ENCODE data around the gene GLS. TPM values are rescaled to one million over a fixed set of nuclear protein-coding genes. Genes with fewer than 3 reads are reported as not detected.

Gene GLS
- total and polyA plus RNA-seq, 2 of the 13 experiments (the other 11 are each of a cell fraction or from before 2014, with no cell fraction given), result 78.6 to 183 TPM

DNA sequence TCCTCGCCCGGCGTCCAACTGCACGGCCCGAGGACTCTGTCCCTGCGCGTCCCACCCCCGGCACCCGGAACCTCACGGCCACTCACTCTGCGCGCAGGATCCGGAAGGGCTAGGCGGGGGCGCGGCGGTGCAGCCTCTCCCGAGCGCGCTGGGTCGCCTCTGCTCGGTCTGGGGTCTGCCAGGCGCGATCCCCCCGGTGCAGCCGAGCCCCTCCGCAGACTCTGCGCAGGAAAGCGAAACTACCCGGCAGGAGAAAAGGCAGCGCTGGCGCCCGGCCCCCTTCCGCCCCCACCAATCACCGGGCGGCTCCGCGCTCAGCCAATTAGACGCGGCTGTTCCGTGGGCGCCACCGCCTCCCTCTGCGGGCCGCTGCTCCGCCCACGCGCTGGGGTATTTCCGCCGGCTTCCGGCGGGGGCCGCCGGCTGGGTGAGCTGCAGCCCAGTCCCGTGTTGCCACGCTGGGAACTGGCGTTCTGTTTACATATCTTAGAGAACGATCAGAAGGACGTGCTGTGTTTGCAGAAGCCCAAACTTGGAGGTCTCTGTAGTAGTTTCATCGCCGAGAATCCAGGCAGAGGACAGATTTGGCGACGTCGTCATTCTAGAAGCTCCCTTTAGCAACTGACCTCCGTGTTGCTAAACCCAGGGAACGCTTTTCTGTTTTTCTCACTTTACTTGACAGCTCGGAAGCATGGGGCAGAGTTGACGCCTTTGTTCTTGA is 133.5 kb downstream of the GLS start, which contains the start of gene STAT1 (continued):
- no peak for TF ChIP-seq ZNF367 (CRISPR knock-in tag; IDR thresholded peaks at IDR 0.05; ENCODE audit: borderline replicate concordance)
- TF ChIP-seq, protein P1, sequence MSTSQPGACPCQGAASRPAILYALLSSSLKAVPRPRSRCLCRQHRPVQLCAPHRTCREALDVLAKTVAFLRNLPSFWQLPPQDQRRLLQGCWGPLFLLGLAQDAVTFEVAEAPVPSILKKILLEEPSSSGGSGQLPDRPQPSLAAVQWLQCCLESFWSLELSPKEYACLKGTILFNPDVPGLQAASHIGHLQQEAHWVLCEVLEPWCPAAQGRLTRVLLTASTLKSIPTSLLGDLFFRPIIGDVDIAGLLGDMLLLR (CRISPR knock-in tag; IDR thresholded peaks at IDR 0.05), result peak; percentile 97
- TF ChIP-seq, protein P2, sequence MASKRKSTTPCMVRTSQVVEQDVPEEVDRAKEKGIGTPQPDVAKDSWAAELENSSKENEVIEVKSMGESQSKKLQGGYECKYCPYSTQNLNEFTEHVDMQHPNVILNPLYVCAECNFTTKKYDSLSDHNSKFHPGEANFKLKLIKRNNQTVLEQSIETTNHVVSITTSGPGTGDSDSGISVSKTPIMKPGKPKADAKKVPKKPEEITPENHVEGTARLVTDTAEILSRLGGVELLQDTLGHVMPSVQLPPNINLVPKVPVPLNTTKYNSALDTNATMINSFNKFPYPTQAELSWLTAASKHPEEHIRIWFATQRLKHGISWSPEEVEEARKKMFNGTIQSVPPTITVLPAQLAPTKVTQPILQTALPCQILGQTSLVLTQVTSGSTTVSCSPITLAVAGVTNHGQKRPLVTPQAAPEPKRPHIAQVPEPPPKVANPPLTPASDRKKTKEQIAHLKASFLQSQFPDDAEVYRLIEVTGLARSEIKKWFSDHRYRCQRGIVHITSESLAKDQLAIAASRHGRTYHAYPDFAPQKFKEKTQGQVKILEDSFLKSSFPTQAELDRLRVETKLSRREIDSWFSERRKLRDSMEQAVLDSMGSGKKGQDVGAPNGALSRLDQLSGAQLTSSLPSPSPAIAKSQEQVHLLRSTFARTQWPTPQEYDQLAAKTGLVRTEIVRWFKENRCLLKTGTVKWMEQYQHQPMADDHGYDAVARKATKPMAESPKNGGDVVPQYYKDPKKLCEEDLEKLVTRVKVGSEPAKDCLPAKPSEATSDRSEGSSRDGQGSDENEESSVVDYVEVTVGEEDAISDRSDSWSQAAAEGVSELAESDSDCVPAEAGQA (IDR thresholded peaks at IDR 0.05; ENCODE audit: low read depth), result no peak; the same call in 1 of the 2 replicates
- TF ChIP-seq, protein P2 (CRISPR knock-in tag; IDR thresholded peaks at IDR 0.05; ENCODE audit: borderline replicate concordance), result peak; percentile 56; the same call in 1 of the 2 replicates
- peak; percentile 87 for TF ChIP-seq NR2C2 (CRISPR knock-in tag; IDR thresholded peaks at IDR 0.05; ENCODE audit: borderline replicate concordance)
- 0 out of 2 replicates have a peak, but pooled peaks have one; percentile 1 for TF ChIP-seq SATB2 (CRISPR knock-in tag; IDR thresholded peaks at IDR 0.05)
- TF ChIP-seq, protein P3, sequence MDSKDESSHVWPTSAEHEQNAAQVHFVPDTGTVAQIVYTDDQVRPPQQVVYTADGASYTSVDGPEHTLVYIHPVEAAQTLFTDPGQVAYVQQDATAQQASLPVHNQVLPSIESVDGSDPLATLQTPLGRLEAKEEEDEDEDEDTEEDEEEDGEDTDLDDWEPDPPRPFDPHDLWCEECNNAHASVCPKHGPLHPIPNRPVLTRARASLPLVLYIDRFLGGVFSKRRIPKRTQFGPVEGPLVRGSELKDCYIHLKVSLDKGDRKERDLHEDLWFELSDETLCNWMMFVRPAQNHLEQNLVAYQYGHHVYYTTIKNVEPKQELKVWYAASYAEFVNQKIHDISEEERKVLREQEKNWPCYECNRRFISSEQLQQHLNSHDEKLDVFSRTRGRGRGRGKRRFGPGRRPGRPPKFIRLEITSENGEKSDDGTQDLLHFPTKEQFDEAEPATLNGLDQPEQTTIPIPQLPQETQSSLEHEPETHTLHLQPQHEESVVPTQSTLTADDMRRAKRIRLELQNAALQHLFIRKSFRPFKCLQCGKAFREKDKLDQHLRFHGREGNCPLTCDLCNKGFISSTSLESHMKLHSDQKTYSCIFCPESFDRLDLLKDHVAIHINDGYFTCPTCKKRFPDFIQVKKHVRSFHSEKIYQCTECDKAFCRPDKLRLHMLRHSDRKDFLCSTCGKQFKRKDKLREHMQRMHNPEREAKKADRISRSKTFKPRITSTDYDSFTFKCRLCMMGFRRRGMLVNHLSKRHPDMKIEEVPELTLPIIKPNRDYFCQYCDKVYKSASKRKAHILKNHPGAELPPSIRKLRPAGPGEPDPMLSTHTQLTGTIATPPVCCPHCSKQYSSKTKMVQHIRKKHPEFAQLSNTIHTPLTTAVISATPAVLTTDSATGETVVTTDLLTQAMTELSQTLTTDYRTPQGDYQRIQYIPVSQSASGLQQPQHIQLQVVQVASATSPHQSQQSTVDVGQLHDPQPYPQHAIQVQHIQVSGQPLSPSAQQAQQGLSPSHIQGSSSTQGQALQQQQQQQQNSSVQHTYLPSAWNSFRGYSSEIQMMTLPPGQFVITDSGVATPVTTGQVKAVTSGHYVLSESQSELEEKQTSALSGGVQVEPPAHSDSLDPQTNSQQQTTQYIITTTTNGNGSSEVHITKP (CRISPR knock-in tag; IDR thresholded peaks at IDR 0.05; ENCODE audit: low read depth), result peak; percentile 65; the same call in 1 of the 2 replicates
- no peak for TF ChIP-seq ZNF101 (CRISPR knock-in tag; IDR thresholded peaks at IDR 0.05; ENCODE audit: borderline replicate concordance, low read depth)
- TF ChIP-seq ZNF501 (CRISPR knock-in tag; IDR thresholded peaks at IDR 0.05), result peak; percentile 99
- TF ChIP-seq ZNF354B (CRISPR knock-in tag; IDR thresholded peaks at IDR 0.05), result 0 out of 2 replicates have a peak, but pooled peaks have one; percentile 77
- TF ChIP-seq, protein P4, sequence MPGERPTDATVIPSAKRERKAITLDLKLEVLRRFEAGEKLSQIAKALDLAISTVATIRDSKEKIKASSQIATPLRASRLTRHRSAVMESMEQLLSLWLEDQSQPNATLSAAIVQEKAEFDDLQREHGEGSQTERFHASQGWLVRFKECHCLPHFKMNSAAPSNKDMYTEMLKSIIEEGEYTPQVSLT (CRISPR knock-in tag; IDR thresholded peaks at IDR 0.05; ENCODE audit: borderline replicate concordance, low read depth), result 0 out of 2 replicates have a peak, but pooled peaks have one; percentile 45
- TF ChIP-seq KLF9 (CRISPR knock-in tag; IDR thresholded peaks at IDR 0.05; ENCODE audit: low read depth), result peak; percentile 99; the same call in 1 of the 2 replicates
- no peak for TF ChIP-seq MAFG (CRISPR knock-in tag; IDR thresholded peaks at IDR 0.05)
- TF ChIP-seq GATA4 (IDR thresholded peaks at IDR 0.05; ENCODE audit: borderline replicate concordance, low read depth), result peak; percentile 46; the same call in 1 of the 2 replicates
- TF ChIP-seq, protein P5, sequence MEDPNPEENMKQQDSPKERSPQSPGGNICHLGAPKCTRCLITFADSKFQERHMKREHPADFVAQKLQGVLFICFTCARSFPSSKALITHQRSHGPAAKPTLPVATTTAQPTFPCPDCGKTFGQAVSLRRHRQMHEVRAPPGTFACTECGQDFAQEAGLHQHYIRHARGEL (CRISPR knock-in tag; IDR thresholded peaks at IDR 0.05), result no peak
- no peak for TF ChIP-seq TEAD2 (CRISPR knock-in tag; IDR thresholded peaks at IDR 0.05)
- TF ChIP-seq, protein P6, sequence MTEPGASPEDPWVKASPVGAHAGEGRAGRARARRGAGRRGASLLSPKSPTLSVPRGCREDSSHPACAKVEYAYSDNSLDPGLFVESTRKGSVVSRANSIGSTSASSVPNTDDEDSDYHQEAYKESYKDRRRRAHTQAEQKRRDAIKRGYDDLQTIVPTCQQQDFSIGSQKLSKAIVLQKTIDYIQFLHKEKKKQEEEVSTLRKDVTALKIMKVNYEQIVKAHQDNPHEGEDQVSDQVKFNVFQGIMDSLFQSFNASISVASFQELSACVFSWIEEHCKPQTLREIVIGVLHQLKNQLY (CRISPR knock-in tag; IDR thresholded peaks at IDR 0.05), result peak; percentile 89

Data from HepG2 (cell line).